PC-3 (cell line): ENCODE data around the gene PAF1. TPM values are rescaled to one million over a fixed set of nuclear protein-coding genes. Genes with fewer than 3 reads are reported as not detected.

ENCODE experiments used
- ATAC-seq: fragments of 200-7000 bp; cut with Tn5 transposase; 2 replicates; pipeline ENCODE4 v1.9.1; 2020; ENCODE audit warnings: mild to moderate bottlenecking, moderate library complexity
- BruUV-seq: library from RNA; stranded (reverse); fragments of 400-500 nt; replicated peaks from 2 replicates; lab custom pipeline; 2021; lab: Mats Ljungman, UMichigan
- CTCF ChIA-PET: fragments of 300-600 bp; sonication (Branson Sonifier 250); formaldehyde crosslinking; loops from one replicate; lab custom pipeline; 2022; ENCODE audit warnings: antibody characterized with exemption; lab: Charles Lee
- POLR2A ChIA-PET: fragments of 300-600 bp; sonication (Branson Sonifier 250); formaldehyde crosslinking; loops from one replicate; lab custom pipeline; 2022; ENCODE audit warnings: antibody characterized with exemption; ENCODE audit not compliant: unreplicated experiment; lab: Charles Lee
- DNase-seq: peaks from one replicate; pipeline ENCODE4 v3.0.0-alpha.2; 2015
- H2AFZ ChIP-seq: fragments of 300-600 bp; sonication (generic); 2 replicates; pipeline ENCODE4 v1.6.0; 2016; ENCODE audit warnings: antibody characterized with exemption, low read length
- H3F3A ChIP-seq: fragments of 300-600 bp; sonication (generic); one replicate; pipeline ENCODE4 v1.6.0; 2017; ENCODE audit warnings: antibody characterized with exemption, low read length, control low read depth, mild to moderate bottlenecking; ENCODE audit not compliant: unreplicated experiment
- H3K27ac ChIP-seq: fragments of 300-600 bp; sonication (generic); 2 replicates; pipeline ENCODE4 v1.5.1; 2016; ENCODE audit warnings: mild to moderate bottlenecking, low read length
- H3K27me3 ChIP-seq: fragments of 300-600 bp; sonication (generic); 2 replicates; pipeline ENCODE4 v1.6.1; 2016; ENCODE audit warnings: low read length, mixed read lengths
- H3K36me3 ChIP-seq: fragments of 300-600 bp; sonication (generic); 2 replicates; pipeline ENCODE4 v1.6.1; 2016; ENCODE audit warnings: low read depth, mixed run types, low read length, mixed read lengths
- H3K4me1 ChIP-seq: fragments of 300-600 bp; sonication (generic); 2 replicates; pipeline ENCODE4 v1.5.1; 2016; ENCODE audit warnings: low read length; ENCODE audit not compliant: insufficient read depth
- H3K4me2 ChIP-seq: fragments of 300-600 bp; sonication (generic); 2 replicates; pipeline ENCODE4 v1.6.0; 2016; ENCODE audit warnings: low read length
- H3K4me3 ChIP-seq: fragments of 300-600 bp; sonication (generic); 2 replicates; pipeline ENCODE4 v1.5.1; 2016; ENCODE audit warnings: mild to moderate bottlenecking, low read length, mixed read lengths
- H3K79me2 ChIP-seq: fragments of 300-600 bp; sonication (generic); 2 replicates; pipeline ENCODE4 v1.6.1; 2017; ENCODE audit warnings: low read length, mixed read lengths
- H3K9ac ChIP-seq: fragments of 300-600 bp; sonication (generic); 2 replicates; pipeline ENCODE4 v1.6.0; 2016; ENCODE audit warnings: mild to moderate bottlenecking, low read length
- H3K9me2 ChIP-seq: fragments of 300-600 bp; sonication (generic); replicated peaks from 2 replicates; pipeline ENCODE4 v1.6.1; 2016; ENCODE audit warnings: mixed run types, low read length, mixed read lengths
- H3K9me3 ChIP-seq: fragments of 300-600 bp; sonication (generic); 2 replicates; pipeline ENCODE4 v1.6.1; 2016; ENCODE audit warnings: low read length, mixed read lengths
- H4K20me1 ChIP-seq: fragments of 300-600 bp; sonication (generic); 2 replicates; pipeline ENCODE4 v1.6.1; 2016; ENCODE audit warnings: low read length, mixed read lengths
- EZH2 ChIP-seq: fragments of 300-600 bp; sonication (generic); IDR thresholded peaks from one replicate; pipeline ENCODE4 v1.6.1; 2017; ENCODE audit warnings: antibody characterized with exemption, mild to moderate bottlenecking, low read length; ENCODE audit not compliant: unreplicated experiment
- EZH2phosphoT487 ChIP-seq: fragments of 300-600 bp; sonication (generic); IDR thresholded peaks from 2 replicates; pipeline ENCODE4 v1.6.1; 2018; ENCODE audit warnings: mild to moderate bottlenecking, antibody characterized with exemption, low read length, borderline replicate concordance
- intact Hi-C: fragments of 100-400 bp; cut with micrococcal nuclease; formaldehyde crosslinking; loops from 2 replicates; pipeline ENCODE4 v1.9.0; 2023
- total RNA-seq: library from RNA; depleted of rRNA; stranded (reverse); fragments of >200 nt; gene quantifications from 2 replicates; pipeline ENCODE4 v1.2.3, GENCODE V29; 2014
- TF ChIP-seq, protein P1 (sequence below): fragments of 300-600 bp; sonication (generic); conservative IDR thresholded peaks from 2 replicates; pipeline ENCODE4 v1.5.1; 2017; ENCODE audit warnings: antibody characterized with exemption, low read depth, mild to moderate bottlenecking, low read length

The PAF1 gene
- total RNA-seq, 1 experiment from 2014 or later = 50.7 TPM

GRCh38 chr19:39406656-39407409 is 15.9 kb upstream of the PAF1 start, which contains the start of gene ZFP36:
Gene ZFP36 (plus strand): TSS chr19:39406847. CDS start chr19:39406905, 58 bp downstream.
- Histone ChIP-seq H3K79me2 (peaks cover 22% of the 10 kb centered on the region), H3K4me3 (peak within 1 kb of the TSS; percentile 100), H3K9ac (peak within 1 kb of the TSS; percentile 94), H3K9me2 (no peaks in the 10 kb centered on the region), H3K4me2 (peak within 1 kb of the TSS; percentile 99), H3K9me3 (no peaks in the 10 kb centered on the region), H2AFZ (peak within 1 kb of the TSS; percentile 45; the same call in 1 of the 2 replicates), H3F3A (no peaks in the 10 kb centered on the region), H3K4me1 (peaks cover 51% of the 10 kb centered on the region), H4K20me1 (peaks cover 20% of the 10 kb centered on the region), H3K27me3 (no peaks in the 10 kb centered on the region), H3K36me3 (peaks cover 9% of the 10 kb centered on the region), H3K27ac (peak within 1 kb of the TSS; percentile 83)
- BruUV-seq = TSS peak; percentile 80
- ATAC-seq = peak; percentile 9
- ChIA-PET POLR2A (interaction anchor here (0.6 kb wide), 2 partner anchors 100 to 757 kb away, joined by 3 to 4 read pairs; no protein-coding TSS in a partner anchor), CTCF (no interaction called here)
- peak; percentile 64 for DNase-seq
- intact Hi-C loops = no loop called here
- TF ChIP-seq, protein P1, sequence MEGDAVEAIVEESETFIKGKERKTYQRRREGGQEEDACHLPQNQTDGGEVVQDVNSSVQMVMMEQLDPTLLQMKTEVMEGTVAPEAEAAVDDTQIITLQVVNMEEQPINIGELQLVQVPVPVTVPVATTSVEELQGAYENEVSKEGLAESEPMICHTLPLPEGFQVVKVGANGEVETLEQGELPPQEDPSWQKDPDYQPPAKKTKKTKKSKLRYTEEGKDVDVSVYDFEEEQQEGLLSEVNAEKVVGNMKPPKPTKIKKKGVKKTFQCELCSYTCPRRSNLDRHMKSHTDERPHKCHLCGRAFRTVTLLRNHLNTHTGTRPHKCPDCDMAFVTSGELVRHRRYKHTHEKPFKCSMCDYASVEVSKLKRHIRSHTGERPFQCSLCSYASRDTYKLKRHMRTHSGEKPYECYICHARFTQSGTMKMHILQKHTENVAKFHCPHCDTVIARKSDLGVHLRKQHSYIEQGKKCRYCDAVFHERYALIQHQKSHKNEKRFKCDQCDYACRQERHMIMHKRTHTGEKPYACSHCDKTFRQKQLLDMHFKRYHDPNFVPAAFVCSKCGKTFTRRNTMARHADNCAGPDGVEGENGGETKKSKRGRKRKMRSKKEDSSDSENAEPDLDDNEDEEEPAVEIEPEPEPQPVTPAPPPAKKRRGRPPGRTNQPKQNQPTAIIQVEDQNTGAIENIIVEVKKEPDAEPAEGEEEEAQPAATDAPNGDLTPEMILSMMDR = no peak
- TF ChIP-seq EZH2 = no peak
- no peak for TF ChIP-seq EZH2phosphoT487

DNA sequence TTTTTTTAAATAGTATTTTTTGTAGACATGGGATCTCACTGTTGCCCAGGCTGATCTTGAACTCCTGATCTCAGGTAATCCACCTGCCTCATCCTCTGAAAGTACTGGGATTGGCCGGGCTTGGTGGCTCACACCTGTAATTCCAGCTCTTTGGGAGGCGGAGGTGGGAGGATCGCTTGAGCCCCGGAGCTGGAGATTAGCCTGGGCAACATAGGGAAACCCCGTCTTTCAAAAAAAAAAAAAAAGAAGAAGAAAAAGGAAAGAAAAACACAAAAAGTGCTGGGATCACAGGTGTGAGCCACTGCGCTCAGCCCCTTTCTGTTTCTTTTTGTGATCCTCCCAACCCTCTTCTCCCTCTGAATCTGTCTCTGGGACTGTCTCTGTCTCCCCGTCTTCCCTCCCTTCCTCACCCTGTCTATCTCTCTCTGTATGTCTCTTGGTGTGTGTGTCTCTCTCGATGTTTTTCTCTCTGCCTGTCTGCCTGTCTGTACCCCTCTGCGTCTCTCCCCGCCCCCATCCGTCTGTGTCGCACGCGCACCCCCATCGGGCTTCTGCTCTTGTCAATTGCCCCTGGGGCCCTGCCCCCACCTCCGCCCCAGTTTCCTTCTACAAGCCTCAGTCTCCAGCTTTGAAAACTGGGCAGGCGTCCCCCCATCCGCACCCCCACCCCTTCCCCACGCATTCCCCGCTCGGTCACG is 15.2 kb upstream of the PAF1 start:
- no TSS peak for BruUV-seq
- CTCF ChIA-PET = no interaction called here

More for the DNA sequence above, 15.2 kb upstream of the PAF1 start:
- H3K36me3 ChIP-seq = peaks cover 9% of the 10 kb centered on the region
- peak overlapping the region; percentile 100 for H3K4me3 ChIP-seq
- POLR2A ChIA-PET = interaction anchor here (0.6 kb wide), 2 partner anchors 101 to 756 kb away, joined by 3 to 4 read pairs; no protein-coding TSS in a partner anchor
- DNase-seq (no peak), ATAC-seq (no peak)
- peaks cover 52% of the 10 kb centered on the region for H3K4me1 ChIP-seq
- H4K20me1 ChIP-seq = peaks cover 20% of the 10 kb centered on the region
- peak overlapping the region; percentile 45; the same call in 1 of the 2 replicates for H2AFZ ChIP-seq
- no peak overlapping the region for H3K27ac ChIP-seq
- H3K9me2 ChIP-seq = no peaks in the 10 kb centered on the region
- no peak overlapping the region for H3K9ac ChIP-seq
- H3K9me3 ChIP-seq = no peaks in the 10 kb centered on the region
- H3K27me3 ChIP-seq = no peaks in the 10 kb centered on the region
- H3F3A ChIP-seq = no peaks in the 10 kb centered on the region
- peak overlapping the region; percentile 99 for H3K4me2 ChIP-seq
- intact Hi-C loops = no loop called here
- TF ChIP-seq EZH2 (no peak), EZH2phosphoT487 (no peak)
- TF ChIP-seq, protein P1 = no peak
- H3K79me2 ChIP-seq = peaks cover 22% of the 10 kb centered on the region
